PC-3 (cell line): Measurements from ENCODE around the gene KCNQ2. TPM values are rescaled to one million over a fixed set of nuclear protein-coding genes. Genes with fewer than 3 reads are reported as not detected.

Experiments
- ATAC-seq: fragments of 200-7000 bp; cut with Tn5 transposase; 2 replicates; pipeline ENCODE4 v1.9.1; 2020; ENCODE audit warnings: mild to moderate bottlenecking, moderate library complexity
- BruUV-seq: library from RNA; stranded (reverse); fragments of 400-500 nt; replicated peaks from 2 replicates; lab custom pipeline; 2021; lab: Mats Ljungman, UMichigan
- CTCF ChIA-PET: fragments of 300-600 bp; sonication (Branson Sonifier 250); formaldehyde crosslinking; loops from one replicate; lab custom pipeline; 2022; ENCODE audit warnings: antibody characterized with exemption; lab: Charles Lee
- POLR2A ChIA-PET: fragments of 300-600 bp; sonication (Branson Sonifier 250); formaldehyde crosslinking; loops from one replicate; lab custom pipeline; 2022; ENCODE audit warnings: antibody characterized with exemption; ENCODE audit not compliant: unreplicated experiment; lab: Charles Lee
- DNase-seq: peaks from one replicate; pipeline ENCODE4 v3.0.0-alpha.2; 2015
- H2AFZ ChIP-seq: fragments of 300-600 bp; sonication (generic); 2 replicates; pipeline ENCODE4 v1.6.0; 2016; ENCODE audit warnings: antibody characterized with exemption, low read length
- H3F3A ChIP-seq: fragments of 300-600 bp; sonication (generic); one replicate; pipeline ENCODE4 v1.6.0; 2017; ENCODE audit warnings: antibody characterized with exemption, low read length, control low read depth, mild to moderate bottlenecking; ENCODE audit not compliant: unreplicated experiment
- H3K27ac ChIP-seq: fragments of 300-600 bp; sonication (generic); 2 replicates; pipeline ENCODE4 v1.5.1; 2016; ENCODE audit warnings: mild to moderate bottlenecking, low read length
- H3K27me3 ChIP-seq: fragments of 300-600 bp; sonication (generic); 2 replicates; pipeline ENCODE4 v1.6.1; 2016; ENCODE audit warnings: low read length, mixed read lengths
- H3K36me3 ChIP-seq: fragments of 300-600 bp; sonication (generic); 2 replicates; pipeline ENCODE4 v1.6.1; 2016; ENCODE audit warnings: low read depth, mixed run types, low read length, mixed read lengths
- H3K4me1 ChIP-seq: fragments of 300-600 bp; sonication (generic); 2 replicates; pipeline ENCODE4 v1.5.1; 2016; ENCODE audit warnings: low read length; ENCODE audit not compliant: insufficient read depth
- H3K4me2 ChIP-seq: fragments of 300-600 bp; sonication (generic); 2 replicates; pipeline ENCODE4 v1.6.0; 2016; ENCODE audit warnings: low read length
- H3K4me3 ChIP-seq: fragments of 300-600 bp; sonication (generic); 2 replicates; pipeline ENCODE4 v1.5.1; 2016; ENCODE audit warnings: mild to moderate bottlenecking, low read length, mixed read lengths
- H3K79me2 ChIP-seq: fragments of 300-600 bp; sonication (generic); 2 replicates; pipeline ENCODE4 v1.6.1; 2017; ENCODE audit warnings: low read length, mixed read lengths
- H3K9ac ChIP-seq: fragments of 300-600 bp; sonication (generic); 2 replicates; pipeline ENCODE4 v1.6.0; 2016; ENCODE audit warnings: mild to moderate bottlenecking, low read length
- H3K9me2 ChIP-seq: fragments of 300-600 bp; sonication (generic); replicated peaks from 2 replicates; pipeline ENCODE4 v1.6.1; 2016; ENCODE audit warnings: mixed run types, low read length, mixed read lengths
- H3K9me3 ChIP-seq: fragments of 300-600 bp; sonication (generic); 2 replicates; pipeline ENCODE4 v1.6.1; 2016; ENCODE audit warnings: low read length, mixed read lengths
- H4K20me1 ChIP-seq: fragments of 300-600 bp; sonication (generic); 2 replicates; pipeline ENCODE4 v1.6.1; 2016; ENCODE audit warnings: low read length, mixed read lengths
- EZH2 ChIP-seq: fragments of 300-600 bp; sonication (generic); IDR thresholded peaks from one replicate; pipeline ENCODE4 v1.6.1; 2017; ENCODE audit warnings: antibody characterized with exemption, mild to moderate bottlenecking, low read length; ENCODE audit not compliant: unreplicated experiment
- EZH2phosphoT487 ChIP-seq: fragments of 300-600 bp; sonication (generic); IDR thresholded peaks from 2 replicates; pipeline ENCODE4 v1.6.1; 2018; ENCODE audit warnings: mild to moderate bottlenecking, antibody characterized with exemption, low read length, borderline replicate concordance
- intact Hi-C: fragments of 100-400 bp; cut with micrococcal nuclease; formaldehyde crosslinking; loops from 2 replicates; pipeline ENCODE4 v1.9.0; 2023
- total RNA-seq: library from RNA; depleted of rRNA; stranded (reverse); fragments of >200 nt; gene quantifications from 2 replicates; pipeline ENCODE4 v1.2.3, GENCODE V29; 2014
- TF ChIP-seq, protein P1 (sequence below): fragments of 300-600 bp; sonication (generic); conservative IDR thresholded peaks from 2 replicates; pipeline ENCODE4 v1.5.1; 2017; ENCODE audit warnings: antibody characterized with exemption, low read depth, mild to moderate bottlenecking, low read length

Gene KCNQ2
- total RNA-seq, 1 experiment from 2014 or later: not detected

GRCh38 chr20:63421913-63422312 lies 50.5 kb downstream of the KCNQ2 start:
- no TSS peak for BruUV-seq
- TF ChIP-seq EZH2 (no peak), EZH2phosphoT487 (no peak)
- TF ChIP-seq, protein P1, sequence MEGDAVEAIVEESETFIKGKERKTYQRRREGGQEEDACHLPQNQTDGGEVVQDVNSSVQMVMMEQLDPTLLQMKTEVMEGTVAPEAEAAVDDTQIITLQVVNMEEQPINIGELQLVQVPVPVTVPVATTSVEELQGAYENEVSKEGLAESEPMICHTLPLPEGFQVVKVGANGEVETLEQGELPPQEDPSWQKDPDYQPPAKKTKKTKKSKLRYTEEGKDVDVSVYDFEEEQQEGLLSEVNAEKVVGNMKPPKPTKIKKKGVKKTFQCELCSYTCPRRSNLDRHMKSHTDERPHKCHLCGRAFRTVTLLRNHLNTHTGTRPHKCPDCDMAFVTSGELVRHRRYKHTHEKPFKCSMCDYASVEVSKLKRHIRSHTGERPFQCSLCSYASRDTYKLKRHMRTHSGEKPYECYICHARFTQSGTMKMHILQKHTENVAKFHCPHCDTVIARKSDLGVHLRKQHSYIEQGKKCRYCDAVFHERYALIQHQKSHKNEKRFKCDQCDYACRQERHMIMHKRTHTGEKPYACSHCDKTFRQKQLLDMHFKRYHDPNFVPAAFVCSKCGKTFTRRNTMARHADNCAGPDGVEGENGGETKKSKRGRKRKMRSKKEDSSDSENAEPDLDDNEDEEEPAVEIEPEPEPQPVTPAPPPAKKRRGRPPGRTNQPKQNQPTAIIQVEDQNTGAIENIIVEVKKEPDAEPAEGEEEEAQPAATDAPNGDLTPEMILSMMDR: no peak
- ChIA-PET CTCF (no interaction called here), POLR2A (no interaction called here)
- Histone ChIP-seq H3K79me2 (no peaks in the 10 kb centered on the region), H3K27ac (no peak overlapping the region), H3K9me2 (no peaks in the 10 kb centered on the region), H3K4me1 (no peaks in the 10 kb centered on the region), H3K4me3 (no peak overlapping the region), H3K4me2 (no peak overlapping the region), H3K36me3 (no peaks in the 10 kb centered on the region), H3F3A (no peaks in the 10 kb centered on the region), H3K9ac (no peak overlapping the region), H3K9me3 (no peaks in the 10 kb centered on the region), H2AFZ (no peak overlapping the region), H3K27me3 (peaks cover 59% of the 10 kb centered on the region), H4K20me1 (no peaks in the 10 kb centered on the region)
- DNase-seq (no peak), ATAC-seq (no peak)
- intact Hi-C loops: no loop called here

DNA sequence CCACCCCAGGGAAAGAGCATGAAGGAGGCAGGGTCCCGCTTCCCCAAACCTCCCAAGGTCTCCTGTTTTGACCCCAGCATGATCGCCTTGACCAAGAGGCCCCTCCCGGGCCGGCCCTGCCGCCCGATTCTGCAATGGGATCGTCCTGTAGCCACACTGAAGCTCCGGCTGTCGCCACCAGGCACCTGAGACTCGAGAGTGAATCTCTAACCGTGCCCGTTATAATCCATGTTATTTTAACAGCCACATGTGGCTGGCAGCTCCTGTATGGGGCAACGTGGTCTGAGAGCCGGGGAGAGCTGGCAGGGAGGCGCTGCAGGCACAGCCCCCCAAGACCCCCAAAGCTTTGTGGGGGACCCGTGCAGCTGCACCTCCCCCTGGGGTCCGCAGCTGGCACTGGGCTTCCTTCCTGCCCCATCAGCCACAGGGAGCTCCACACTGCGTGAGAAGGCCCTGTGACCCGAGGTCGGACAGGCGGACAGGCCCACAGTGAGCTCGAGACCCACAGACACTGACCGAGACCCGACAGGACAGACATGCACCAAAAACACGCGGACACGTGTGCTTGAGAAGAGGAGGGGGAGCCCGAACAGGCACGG lies 51.3 kb downstream of the KCNQ2 start:
- BruUV-seq: no TSS peak
- Histone ChIP-seq H3K27me3 (peaks cover 61% of the 10 kb centered on the region), H4K20me1 (no peaks in the 10 kb centered on the region)

More for the DNA sequence above, 51.3 kb downstream of the KCNQ2 start:
- Histone ChIP-seq H3K9me3 (no peaks in the 10 kb centered on the region), H3K9ac (no peak overlapping the region), H3K79me2 (no peaks in the 10 kb centered on the region), H3K27ac (no peak overlapping the region), H3F3A (no peaks in the 10 kb centered on the region), H3K4me2 (no peak overlapping the region), H3K9me2 (no peaks in the 10 kb centered on the region), H2AFZ (no peak overlapping the region), H3K4me3 (no peak overlapping the region), H3K4me1 (no peaks in the 10 kb centered on the region), H3K36me3 (no peaks in the 10 kb centered on the region)
- ATAC-seq (no peak), DNase-seq (no peak)
- TF ChIP-seq, protein P1: no peak
- TF ChIP-seq EZH2 (no peak), EZH2phosphoT487 (no peak)
- CTCF ChIA-PET: no interaction called here
- POLR2A ChIA-PET: no interaction called here
- intact Hi-C loops: no loop called here
